ENCODE measurements around the gene ATRIP.

GRCh38 chr3:48400824-48401433 lies 45.6 kb upstream of the ATRIP start:
- TF ChIP-seq CTCF (IDR thresholded peaks at IDR 0.05) (peak; percentile 92), ZFX (IDR thresholded peaks at IDR 0.05; ENCODE audit: borderline replicate concordance) (no peak)

All from 22Rv1 (cell line).